GM19043 (cell line): ENCODE measurements around the gene MESP1.

Experiments used
- ATAC-seq: cut with Tn5 transposase; IDR thresholded peaks from one replicate; pipeline ENCODE4 v1.9.1; 2021; ENCODE audit warnings: low read depth; ENCODE audit not compliant: unreplicated experiment

MESP1 gene

GRCh38 chr15:89781891-89782618, 31.0 kb upstream of the MESP1 start:
- ATAC-seq = no peak

GRCh38 chr15:89781055-89781454, 30.0 kb upstream of the MESP1 start:
- no peak for ATAC-seq

- no peak for ATAC-seq
These were observed 29.6 kb upstream of the MESP1 start for GRCh38 chr15:89780601-89781000.

GRCh38 chr15:89778861-89779260, 27.8 kb upstream of the MESP1 start:
- ATAC-seq = no peak

GRCh38 chr15:89777782-89778380, 26.8 kb upstream of the MESP1 start:
- ATAC-seq = no peak

- no peak for ATAC-seq
These were observed 26.2 kb upstream of the MESP1 start for GRCh38 chr15:89777073-89777751.

- ATAC-seq = no peak
These were observed 25.4 kb upstream of the MESP1 start, which contains the start of gene MESP2 for GRCh38 chr15:89776274-89777072. TSS of gene MESP2 (plus strand) at chr15:89776332. CDS start at chr15:89776358, 26 bp downstream.

GRCh38 chr15:89775815-89776214, 24.8 kb upstream of the MESP1 start:
- no peak for ATAC-seq

- ATAC-seq = no peak
These were observed 23.4 kb upstream of the MESP1 start for GRCh38 chr15:89774492-89774891.

- no peak for ATAC-seq
These were observed 22.0 kb upstream of the MESP1 start for GRCh38 chr15:89772932-89773583.

GRCh38 chr15:89770041-89770440, 19.0 kb upstream of the MESP1 start:
- no peak for ATAC-seq

GRCh38 chr15:89769366-89769765, 18.3 kb upstream of the MESP1 start:
- ATAC-seq = no peak

- no peak for ATAC-seq
These were observed 17.0 kb upstream of the MESP1 start for GRCh38 chr15:89768071-89768500.

GRCh38 chr15:89767411-89767915, 16.4 kb upstream of the MESP1 start:
- ATAC-seq = no peak

GRCh38 chr15:89766357-89767311, 15.6 kb upstream of the MESP1 start:
- no peak for ATAC-seq

GRCh38 chr15:89765694-89766093, 14.6 kb upstream of the MESP1 start:
- no peak for ATAC-seq

- no peak for ATAC-seq
These were observed 10.9 kb upstream of the MESP1 start for GRCh38 chr15:89761929-89762328.

- no peak for ATAC-seq
These were observed 10.2 kb upstream of the MESP1 start for GRCh38 chr15:89761009-89761831.
